ENCODE results near the gene LDB3.

GRCh38 chr10:86632009-86632800, 36.1 kb upstream of the LDB3 start:
- TF ChIP-seq CTCF (IDR thresholded peaks at IDR 0.05) (no peak), POLR2A (IDR thresholded peaks at IDR 0.05) (no peak)
